CD4-positive, CD25-positive, alpha-beta regulatory T cell (primary cell): ENCODE data around the gene GAGE2A. TPM values are rescaled to one million over a fixed set of nuclear protein-coding genes. Genes with fewer than 3 reads are reported as not detected.
"Not testable (repeated sequence)": the region's sequence is repeated elsewhere in the genome, so short reads cannot be mapped to it uniquely, and the experiment has no call there.

Source experiments
- ATAC-seq, 2 donors: fragments of 150-1000 bp; cut with Tn5 transposase; one replicate each; pipeline ENCODE4 v1.10.0; 2021; ENCODE audit warnings: low read depth in 2 of 2, moderate number of reproducible peaks in 2 of 2, moderate library complexity in 1 of 2
- DNase-seq, 3 donors: peaks; one replicate each; pipeline versions ENCODE4 v3.0.0 to v3.0.0-alpha.2; 2012 to 2022; ENCODE audit warnings: mixed read lengths in 1 of 3
- H3K27ac ChIP-seq: one replicate; pipeline ENCODE4 v1.7.0; 2013; ENCODE audit warnings: mild to moderate bottlenecking, low read length; ENCODE audit not compliant: insufficient read depth, poor library complexity, severe bottlenecking
- H3K27me3 ChIP-seq: one replicate; pipeline ENCODE4 v1.7.0; 2013; ENCODE audit warnings: low read length; ENCODE audit not compliant: control insufficient read depth, insufficient read depth
- H3K36me3 ChIP-seq: one replicate; pipeline ENCODE4 v1.7.0; 2013; ENCODE audit warnings: mild to moderate bottlenecking, low read length, moderate library complexity; ENCODE audit not compliant: control insufficient read depth, insufficient read depth
- H3K4me1 ChIP-seq: 2 replicates; pipeline ENCODE4 v1.7.0; 2013; ENCODE audit warnings: mild to moderate bottlenecking, low read length; ENCODE audit not compliant: insufficient read depth, control insufficient read depth, poor library complexity, severe bottlenecking
- H3K4me3 ChIP-seq: one replicate; pipeline ENCODE4 v1.7.0; 2013; ENCODE audit warnings: low read depth, mild to moderate bottlenecking, low read length, moderate library complexity
- H3K9me3 ChIP-seq, 2 experiments: 1 replicate in 1 of 2; 2 replicates in 1 of 2; pipeline ENCODE4 v1.7.0; 2013; ENCODE audit warnings: low read length in 2 of 2, mild to moderate bottlenecking in 1 of 2, moderate library complexity in 1 of 2; ENCODE audit not compliant: control insufficient read depth in 2 of 2
- H3K27ac Mint-ChIP-seq, 3 donors: one replicate each; pipeline ENCODE4 v1.8.0; 2020 to 2022; ENCODE audit warnings: mild to moderate bottlenecking in 3 of 3, mixed read lengths in 3 of 3, moderate library complexity in 2 of 3
- H3K27me3 Mint-ChIP-seq: one replicate; pipeline ENCODE4 v1.8.0; 2022; ENCODE audit warnings: mild to moderate bottlenecking, mixed read lengths
- H3K36me3 Mint-ChIP-seq: one replicate; pipeline ENCODE4 v1.8.0; 2020; ENCODE audit warnings: mixed read lengths
- H3K4me1 Mint-ChIP-seq, 4 donors: one replicate each; pipeline ENCODE4 v1.8.0; 2020 to 2022; ENCODE audit warnings: mixed read lengths in 4 of 4, mild to moderate bottlenecking in 1 of 4
- H3K4me3 Mint-ChIP-seq, 4 donors: one replicate each; pipeline ENCODE4 v1.8.0; 2020 to 2022; ENCODE audit warnings: mild to moderate bottlenecking in 4 of 4, mixed read lengths in 4 of 4, moderate library complexity in 3 of 4
- H3K9me3 Mint-ChIP-seq, 7 donors: one replicate each; pipeline ENCODE4 v1.8.0; 2020 to 2022; ENCODE audit warnings: mixed read lengths in 7 of 7, mild to moderate bottlenecking in 3 of 7, moderate library complexity in 2 of 7
- polyA plus RNA-seq, 4 donors: library from polyadenylated mRNA; unstranded; fragments of 300-500 nt; fragmentation: Illumina TruSeq; gene quantifications; one replicate each; pipeline ENCODE4 v1.2.3, GENCODE V29; 2021
- total RNA-seq: library from RNA; stranded (reverse); gene quantifications from one replicate; pipeline ENCODE4 v1.2.3, GENCODE V29; 2022

GAGE2A gene
- total and polyA plus RNA-seq, 5 donors from 2014 or later = not detected

DNA sequence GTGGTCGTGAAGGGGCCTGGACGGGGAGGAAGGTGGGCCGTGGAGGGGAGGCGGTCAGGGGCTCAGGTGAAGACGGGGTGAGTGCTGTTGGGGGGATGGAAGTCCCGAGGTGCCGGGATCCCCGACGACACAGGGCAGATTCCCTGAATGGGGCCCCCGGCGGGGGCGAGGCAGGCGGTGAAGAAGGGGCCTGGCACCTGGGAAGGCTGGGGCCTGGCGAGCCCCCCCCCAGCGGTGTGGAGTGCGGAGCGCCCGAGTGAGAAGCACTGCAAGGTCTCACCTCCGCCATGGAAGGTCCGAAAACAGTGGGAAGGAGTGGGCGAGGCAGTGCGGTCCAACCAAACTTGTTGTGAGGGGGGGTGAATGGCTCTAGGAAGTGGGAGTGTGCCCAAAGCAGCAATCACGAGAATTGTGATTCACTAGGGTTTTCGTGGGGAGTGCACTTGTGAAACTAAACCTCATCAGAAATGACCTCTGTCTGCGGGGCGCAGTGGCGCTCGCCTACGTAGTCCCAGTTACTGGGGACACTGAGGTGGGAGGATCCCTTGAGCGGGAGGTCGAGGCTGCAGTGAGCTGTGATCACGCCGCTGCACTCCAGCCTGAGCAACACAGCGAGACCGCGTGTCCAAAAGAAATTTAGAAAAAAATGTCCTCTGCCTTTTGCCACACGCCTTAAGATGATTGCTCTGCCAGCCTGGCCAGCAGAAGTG lies 628 bp downstream of the GAGE2A start:
- not testable (repeated sequence) for H3K27me3 Mint-ChIP-seq, H3K9me3 Mint-ChIP-seq, DNase-seq, H3K4me3 Mint-ChIP-seq, H3K27ac Mint-ChIP-seq, H3K27ac ChIP-seq, H3K36me3 Mint-ChIP-seq, H3K4me1 Mint-ChIP-seq, H3K27me3 ChIP-seq, ATAC-seq, H3K4me3 ChIP-seq, H3K9me3 ChIP-seq, H3K36me3 ChIP-seq, H3K4me1 ChIP-seq

DNA sequence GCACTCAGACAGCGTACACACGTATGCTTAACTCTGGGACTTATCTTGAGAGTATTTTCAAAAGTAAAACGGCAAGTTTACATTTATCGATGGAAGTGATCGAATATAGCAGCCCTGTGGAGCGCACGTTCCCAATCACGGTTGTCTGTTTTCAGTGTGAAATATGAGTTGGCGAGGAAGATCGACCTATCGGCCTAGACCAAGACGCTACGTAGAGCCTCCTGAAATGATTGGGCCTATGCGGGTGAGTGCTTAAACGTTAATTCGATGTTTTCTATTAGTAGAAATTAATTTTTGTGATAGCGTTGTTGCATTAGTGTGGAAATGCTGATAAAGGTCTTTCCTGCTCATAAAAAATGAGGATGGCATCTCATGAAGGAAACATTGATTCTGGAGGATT lies 1.2 kb downstream of the GAGE2A start:
- not testable (repeated sequence) for H3K27me3 Mint-ChIP-seq, H3K4me1 Mint-ChIP-seq, H3K27ac ChIP-seq, H3K27ac Mint-ChIP-seq, H3K36me3 Mint-ChIP-seq, H3K4me3 ChIP-seq, H3K9me3 Mint-ChIP-seq, DNase-seq, H3K36me3 ChIP-seq, H3K27me3 ChIP-seq, H3K4me1 ChIP-seq, ATAC-seq, H3K9me3 ChIP-seq, H3K4me3 Mint-ChIP-seq

DNA sequence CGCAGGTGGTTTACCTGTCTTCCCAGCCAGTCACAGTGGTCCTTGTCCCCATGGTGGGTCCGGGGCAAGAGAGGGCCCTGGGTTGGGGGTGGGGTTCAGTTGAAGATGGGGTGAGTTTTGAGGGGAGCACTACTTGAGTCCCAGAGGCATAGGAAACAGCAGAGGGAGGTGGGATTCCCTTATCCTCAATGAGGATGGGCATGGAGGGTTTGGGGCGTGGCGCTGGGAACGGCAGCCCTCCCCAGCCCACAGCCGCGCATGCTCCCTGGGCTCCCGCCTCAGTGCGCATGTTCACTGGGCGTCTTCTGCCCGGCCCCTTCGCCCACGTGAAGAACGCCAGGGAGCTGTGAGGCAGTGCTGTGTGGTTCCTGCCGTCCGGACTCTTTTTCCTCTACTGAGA lies 9.4 kb downstream of the GAGE2A start, which contains the start of gene GAGE1:
GAGE1 (plus strand) TSS at position 301 of the 400 bp plus-strand sequence. CDS start 1,155 bp downstream, outside the sequence.
- H3K4me3 ChIP-seq, DNase-seq, H3K4me1 Mint-ChIP-seq, H3K9me3 Mint-ChIP-seq, H3K36me3 ChIP-seq, H3K36me3 Mint-ChIP-seq, H3K27me3 ChIP-seq, H3K27ac ChIP-seq, H3K4me3 Mint-ChIP-seq, H3K4me1 ChIP-seq, ATAC-seq, H3K9me3 ChIP-seq, H3K27me3 Mint-ChIP-seq, H3K27ac Mint-ChIP-seq: not testable (repeated sequence)

DNA sequence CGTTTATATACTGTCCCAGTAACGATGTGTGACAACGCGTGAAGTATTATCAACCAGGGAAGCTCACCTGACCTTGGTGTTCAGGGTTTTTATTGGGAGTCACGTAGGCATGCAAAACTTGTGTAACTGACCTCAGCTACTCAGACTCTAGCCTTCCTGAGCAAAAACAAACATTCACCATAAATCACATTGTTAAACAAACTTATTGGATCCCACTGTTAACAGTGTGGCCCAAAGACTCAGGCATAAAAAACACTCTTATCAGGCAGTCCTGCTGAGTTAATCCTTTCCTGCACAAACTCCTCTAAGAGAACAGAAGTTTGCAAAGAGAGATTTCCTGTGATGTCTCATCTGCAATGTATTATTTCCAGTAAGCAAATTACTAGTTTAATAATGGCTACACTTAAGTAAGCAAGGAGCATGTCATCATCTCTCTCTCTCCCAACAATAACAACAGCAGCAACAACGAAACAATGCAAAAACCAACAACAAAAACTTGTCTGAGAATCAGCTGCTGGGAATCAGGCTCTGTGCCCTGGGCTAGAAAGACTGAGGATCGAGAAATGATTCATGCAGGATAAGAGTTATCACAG lies 21.5 kb downstream of the GAGE2A start:
- no peak for ATAC-seq
- Mint-ChIP-seq H3K36me3 (no peaks in the 10 kb centered on the region), H3K4me3 (no peak overlapping the region), H3K9me3 (peaks cover 0 to 2% (median 0%) of the 10 kb centered on the region in 7 donors), H3K27me3 (peaks cover 4% of the 10 kb centered on the region), H3K4me1 (no peaks in the 10 kb centered on the region), H3K27ac (no peak overlapping the region)
- DNase-seq = no peak
- Histone ChIP-seq H3K4me3 (no peak overlapping the region), H3K27ac (no peak overlapping the region), H3K27me3 (no peaks in the 10 kb centered on the region), H3K36me3 (no peaks in the 10 kb centered on the region), H3K9me3 (no peaks in the 10 kb centered on the region), H3K4me1 (no peaks in the 10 kb centered on the region)

DNA sequence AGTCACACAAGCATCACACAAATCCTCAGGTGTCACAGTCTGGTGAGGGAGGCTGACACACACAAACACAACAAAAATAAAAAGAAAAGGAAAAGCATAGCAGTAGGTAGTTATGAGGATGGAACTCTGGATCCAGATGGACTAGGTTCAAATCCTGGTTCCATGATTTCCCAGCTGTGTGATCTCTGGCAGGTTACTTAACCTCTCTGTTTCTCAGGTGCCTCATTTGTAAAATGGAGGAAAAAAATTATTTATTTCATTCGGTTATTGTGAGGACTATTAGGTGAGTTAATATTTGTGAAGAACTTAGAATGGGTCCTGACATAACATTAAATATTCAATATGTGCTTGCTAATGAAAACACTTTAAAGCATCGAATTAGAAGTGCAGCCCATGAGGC lies 29.3 kb downstream of the GAGE2A start:
- Mint-ChIP-seq H3K4me1 (no peaks in the 10 kb centered on the region), H3K9me3 (peaks cover 0 to 2% (median 0%) of the 10 kb centered on the region in 7 donors), H3K27ac (no peak overlapping the region), H3K27me3 (no peaks in the 10 kb centered on the region), H3K36me3 (no peaks in the 10 kb centered on the region), H3K4me3 (no peak overlapping the region)
- DNase-seq = no peak
- Histone ChIP-seq H3K9me3 (no peaks in the 10 kb centered on the region), H3K4me3 (no peak overlapping the region), H3K36me3 (no peaks in the 10 kb centered on the region), H3K27me3 (no peaks in the 10 kb centered on the region), H3K4me1 (no peaks in the 10 kb centered on the region), H3K27ac (no peak overlapping the region)
- no peak for ATAC-seq

DNA sequence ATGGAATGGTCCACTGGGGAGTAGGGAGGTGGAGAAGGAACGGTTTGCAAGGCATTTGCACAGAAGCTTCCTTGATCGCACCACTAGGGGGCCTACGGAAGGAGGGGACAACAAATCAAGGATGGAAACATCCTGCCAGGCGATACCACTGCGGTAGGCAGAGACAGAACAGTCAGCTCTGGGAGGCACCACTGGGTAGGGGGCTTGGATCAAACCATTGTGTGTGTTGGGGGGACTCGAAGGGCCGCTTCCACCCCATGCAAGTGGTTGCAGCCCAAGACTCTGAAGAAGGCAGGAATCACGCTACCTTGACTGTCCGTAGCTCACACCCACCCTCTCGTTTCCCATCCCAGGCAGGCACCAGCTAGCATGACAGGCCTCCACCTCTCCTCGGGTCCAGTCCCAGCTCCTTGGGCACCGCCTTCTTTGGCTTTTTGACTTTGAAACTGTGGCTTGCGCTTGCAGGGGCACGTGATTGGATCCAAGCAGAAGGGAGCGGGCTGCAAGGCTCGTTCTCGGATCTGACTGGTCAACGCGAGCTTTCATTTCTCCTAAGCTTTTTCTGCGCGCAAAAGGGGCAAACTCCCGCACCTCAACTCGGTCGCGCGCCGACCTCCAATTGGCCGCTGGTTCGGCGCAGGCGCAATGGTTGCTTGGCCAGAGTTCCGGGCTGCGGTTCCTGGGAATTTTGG lies 37.9 kb downstream of the GAGE2A start:
- peak overlapping the region in 1 of 3 donors; percentile 16 for H3K27ac Mint-ChIP-seq

DNA sequence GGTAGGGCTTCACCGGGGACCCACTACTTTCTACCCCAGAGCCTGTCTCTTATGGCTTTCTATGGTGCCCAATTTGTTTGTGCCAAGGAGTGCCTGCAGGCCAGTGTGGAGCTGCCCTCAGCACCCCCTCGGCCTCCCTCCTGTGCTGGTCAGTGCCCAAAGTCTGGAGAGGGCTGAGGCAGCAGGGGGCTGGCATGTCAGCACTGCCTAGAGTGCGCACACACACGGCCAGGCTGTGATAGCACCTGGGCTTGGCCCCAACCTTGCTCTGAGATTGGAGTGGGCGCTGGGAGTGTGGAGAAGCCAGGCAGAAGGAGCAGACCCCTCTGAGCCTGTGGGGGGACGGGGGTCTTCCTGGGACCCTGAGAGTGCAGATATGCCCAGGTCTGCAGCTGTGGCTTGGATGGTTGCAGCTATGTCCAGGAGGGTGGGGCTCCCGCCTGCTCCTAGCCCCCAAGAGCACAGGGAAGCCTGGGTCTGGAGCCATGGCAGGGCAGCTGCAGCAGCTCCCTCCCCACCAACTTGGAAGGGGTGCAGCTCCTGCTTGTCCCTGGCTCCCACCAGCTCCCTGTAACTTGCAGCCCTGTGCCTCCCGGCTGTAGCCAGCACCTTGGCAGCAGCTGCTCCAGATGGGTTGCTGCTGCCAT lies 55.8 kb downstream of the GAGE2A start:
- H3K9me3 Mint-ChIP-seq = no peaks in the 10 kb centered on the region
- no peak overlapping the region for H3K27ac ChIP-seq
- no peaks in the 10 kb centered on the region for H3K4me1 ChIP-seq
- H3K4me3 Mint-ChIP-seq = no peak overlapping the region
- peaks cover 20% of the 10 kb centered on the region for H3K27me3 Mint-ChIP-seq
- H3K36me3 Mint-ChIP-seq = no peaks in the 10 kb centered on the region
- H3K9me3 ChIP-seq = no peaks in the 10 kb centered on the region
- no peak for DNase-seq
- no peak overlapping the region for H3K4me3 ChIP-seq
- no peaks in the 10 kb centered on the region for H3K27me3 ChIP-seq
- no peak for ATAC-seq
- H3K27ac Mint-ChIP-seq = no peak overlapping the region
- no peaks in the 10 kb centered on the region for H3K4me1 Mint-ChIP-seq
- H3K36me3 ChIP-seq = no peaks in the 10 kb centered on the region

More for the DNA sequence above, 37.9 kb downstream of the GAGE2A start:
- no peaks in the 10 kb centered on the region for H3K36me3 Mint-ChIP-seq
- peaks cover 0 to 3% (median 0%) of the 10 kb centered on the region in 4 donors for H3K4me1 Mint-ChIP-seq
- Histone ChIP-seq H3K36me3 (no peaks in the 10 kb centered on the region), H3K27me3 (no peaks in the 10 kb centered on the region), H3K4me3 (peak overlapping the region; percentile 44), H3K27ac (no peak overlapping the region), H3K9me3 (no peaks in the 10 kb centered on the region), H3K4me1 (no peaks in the 10 kb centered on the region)
- peaks cover 0 to 6% (median 0%) of the 10 kb centered on the region in 7 donors for H3K9me3 Mint-ChIP-seq
- H3K27me3 Mint-ChIP-seq = no peaks in the 10 kb centered on the region
- ATAC-seq (peak in 1 of 2 donors; percentile 59), DNase-seq (peak; percentile 1 to 42 (median 16))
- H3K4me3 Mint-ChIP-seq = peak overlapping the region in 3 of 4 donors; percentile 51 to 73 (median 71)
